ENCODE measurements around the gene TRIP4.

TRIP4 gene

DNA sequence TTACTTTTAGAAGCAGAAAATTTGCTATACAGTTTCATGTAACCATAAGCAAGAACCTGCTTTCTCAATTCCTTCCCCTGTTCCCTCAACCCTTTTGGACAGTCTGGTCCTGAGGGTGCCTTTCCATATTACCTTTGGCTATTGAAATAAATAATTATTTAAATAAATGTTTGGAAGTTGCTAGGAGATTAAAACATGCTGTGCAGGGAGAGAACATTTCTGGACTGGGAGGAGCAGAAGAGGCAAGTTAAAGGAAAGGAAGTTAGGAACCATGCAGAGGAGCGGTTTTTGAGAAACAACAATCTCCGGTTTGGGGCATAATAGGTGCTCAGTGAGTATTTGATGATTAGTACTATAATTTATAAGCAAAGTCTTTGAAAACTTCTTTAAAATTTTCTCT lies 114.5 kb downstream of the TRIP4 start:
- no peak for DNase-seq
- TF ChIP-seq, protein P1, sequence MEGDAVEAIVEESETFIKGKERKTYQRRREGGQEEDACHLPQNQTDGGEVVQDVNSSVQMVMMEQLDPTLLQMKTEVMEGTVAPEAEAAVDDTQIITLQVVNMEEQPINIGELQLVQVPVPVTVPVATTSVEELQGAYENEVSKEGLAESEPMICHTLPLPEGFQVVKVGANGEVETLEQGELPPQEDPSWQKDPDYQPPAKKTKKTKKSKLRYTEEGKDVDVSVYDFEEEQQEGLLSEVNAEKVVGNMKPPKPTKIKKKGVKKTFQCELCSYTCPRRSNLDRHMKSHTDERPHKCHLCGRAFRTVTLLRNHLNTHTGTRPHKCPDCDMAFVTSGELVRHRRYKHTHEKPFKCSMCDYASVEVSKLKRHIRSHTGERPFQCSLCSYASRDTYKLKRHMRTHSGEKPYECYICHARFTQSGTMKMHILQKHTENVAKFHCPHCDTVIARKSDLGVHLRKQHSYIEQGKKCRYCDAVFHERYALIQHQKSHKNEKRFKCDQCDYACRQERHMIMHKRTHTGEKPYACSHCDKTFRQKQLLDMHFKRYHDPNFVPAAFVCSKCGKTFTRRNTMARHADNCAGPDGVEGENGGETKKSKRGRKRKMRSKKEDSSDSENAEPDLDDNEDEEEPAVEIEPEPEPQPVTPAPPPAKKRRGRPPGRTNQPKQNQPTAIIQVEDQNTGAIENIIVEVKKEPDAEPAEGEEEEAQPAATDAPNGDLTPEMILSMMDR (IDR thresholded peaks at IDR 0.05; ENCODE audit: low read depth, low read length): no peak
- no peaks in the 10 kb centered on the region for H3K9me3 ChIP-seq (ENCODE audit: severe bottlenecking)
- H3K27me3 ChIP-seq (ENCODE audit: insufficient read depth, low read depth, severe bottlenecking): no peaks in the 10 kb centered on the region
- H3K27ac ChIP-seq: peak overlapping the region; percentile 80
- peaks cover 71% of the 10 kb centered on the region for H3K36me3 ChIP-seq
- H3K4me3 ChIP-seq (ENCODE audit: low read depth, low read length): no peak overlapping the region

DNA sequence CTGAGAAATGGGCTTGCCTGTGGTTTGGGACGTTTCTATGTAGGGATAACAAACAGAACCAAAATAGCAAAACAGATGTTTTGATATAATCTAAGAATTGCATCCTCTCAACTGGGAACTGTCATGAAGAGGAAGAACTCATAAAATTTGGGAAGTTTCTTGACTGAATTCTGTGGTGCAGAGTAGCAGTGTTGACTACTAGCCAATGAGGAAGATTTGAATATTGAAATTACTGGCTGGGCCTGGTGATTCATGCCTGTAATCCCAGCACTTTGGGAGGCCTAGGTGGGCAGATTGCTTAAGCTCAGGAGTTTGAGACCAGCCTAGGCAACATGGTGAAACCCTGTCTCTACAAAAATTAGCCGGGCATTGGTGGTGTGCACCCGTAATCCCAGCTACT lies 114.9 kb downstream of the TRIP4 start:
- TF ChIP-seq, protein P1 (IDR thresholded peaks at IDR 0.05; ENCODE audit: low read depth, low read length): no peak

DNA sequence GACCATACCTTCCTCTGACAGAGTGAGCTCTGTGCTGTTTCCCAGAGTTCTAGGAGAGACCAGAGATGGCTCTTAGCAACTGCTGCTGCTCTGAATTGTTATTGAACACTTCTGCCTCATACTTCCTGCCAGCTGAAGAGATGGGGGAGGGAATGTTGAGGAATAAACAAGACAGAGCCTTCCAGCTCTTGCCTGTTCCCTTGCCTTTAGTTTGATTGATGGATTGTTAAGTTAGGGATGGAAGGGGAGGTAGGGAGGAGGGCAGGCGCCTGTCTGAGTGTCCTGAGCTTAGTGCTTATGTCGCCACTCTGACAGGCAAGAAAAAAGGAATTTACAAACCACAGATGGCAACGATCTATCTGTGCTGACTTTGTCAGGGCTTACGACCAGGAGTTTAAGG lies 115.6 kb downstream of the TRIP4 start:
- H3K27ac ChIP-seq: peak overlapping the region; percentile 80
- no peaks in the 10 kb centered on the region for H3K9me3 ChIP-seq (ENCODE audit: severe bottlenecking)
- H3K36me3 ChIP-seq: peaks cover 63% of the 10 kb centered on the region
- H3K4me3 ChIP-seq (ENCODE audit: low read depth, low read length): no peak overlapping the region
- DNase-seq: peak; percentile 79
- H3K27me3 ChIP-seq (ENCODE audit: insufficient read depth, low read depth, severe bottlenecking): no peaks in the 10 kb centered on the region
- TF ChIP-seq, protein P1 (IDR thresholded peaks at IDR 0.05; ENCODE audit: low read depth, low read length): no peak

More for the DNA sequence above, 114.9 kb downstream of the TRIP4 start:
- DNase-seq: no peak
- peaks cover 67% of the 10 kb centered on the region for H3K36me3 ChIP-seq
- no peaks in the 10 kb centered on the region for H3K9me3 ChIP-seq (ENCODE audit: severe bottlenecking)
- H3K27me3 ChIP-seq (ENCODE audit: insufficient read depth, low read depth, severe bottlenecking): no peaks in the 10 kb centered on the region
- peak overlapping the region; percentile 80 for H3K27ac ChIP-seq
- H3K4me3 ChIP-seq (ENCODE audit: low read depth, low read length): no peak overlapping the region

DNA sequence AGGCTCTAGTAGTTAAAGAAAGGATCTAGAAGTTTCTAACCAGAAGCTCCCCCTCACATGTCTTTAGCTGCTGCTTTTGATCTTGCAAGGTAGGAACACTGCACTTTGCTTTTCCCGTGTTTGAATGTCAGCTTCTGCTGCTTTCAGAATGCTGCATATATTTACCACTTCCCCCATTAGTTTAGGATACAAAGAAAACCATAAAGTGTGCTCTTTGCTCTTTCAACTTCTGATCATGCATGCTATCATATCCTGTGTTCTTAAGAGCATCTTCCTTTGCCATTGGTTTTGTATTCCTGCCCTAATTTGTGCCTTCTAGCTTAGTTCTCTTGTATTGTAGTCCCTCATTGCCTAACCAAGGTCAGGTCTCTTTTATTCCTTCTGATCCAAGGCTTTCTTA lies 116.0 kb downstream of the TRIP4 start:
- Histone ChIP-seq H3K27ac (peak overlapping the region; percentile 80), H3K27me3 (ENCODE audit: insufficient read depth, low read depth, severe bottlenecking) (no peaks in the 10 kb centered on the region), H3K4me3 (ENCODE audit: low read depth, low read length) (no peak overlapping the region), H3K9me3 (ENCODE audit: severe bottlenecking) (no peaks in the 10 kb centered on the region), H3K36me3 (peaks cover 62% of the 10 kb centered on the region)
- DNase-seq: no peak
- TF ChIP-seq, protein P1 (IDR thresholded peaks at IDR 0.05; ENCODE audit: low read depth, low read length): no peak
